DOHH2 (cell line): Measurements from ENCODE around the gene S100A8.

Experiments used
- EZH2phosphoT487 ChIP-seq: fragments of 200-600 bp; sonication (generic); IDR thresholded peaks from 2 replicates; pipeline ENCODE4 v1.6.1; 2017; ENCODE audit warnings: borderline replicate concordance, mild to moderate bottlenecking, antibody characterized with exemption, low read length, moderate library complexity, mixed read lengths
- TF ChIP-seq, protein P1 (sequence below): fragments of 200-600 bp; sonication (generic); IDR thresholded peaks from one replicate; pipeline ENCODE4 v1.5.1; 2014; ENCODE audit warnings: antibody characterized with exemption, mild to moderate bottlenecking, low read depth, low read length; ENCODE audit not compliant: poor library complexity, severe bottlenecking

DNA sequence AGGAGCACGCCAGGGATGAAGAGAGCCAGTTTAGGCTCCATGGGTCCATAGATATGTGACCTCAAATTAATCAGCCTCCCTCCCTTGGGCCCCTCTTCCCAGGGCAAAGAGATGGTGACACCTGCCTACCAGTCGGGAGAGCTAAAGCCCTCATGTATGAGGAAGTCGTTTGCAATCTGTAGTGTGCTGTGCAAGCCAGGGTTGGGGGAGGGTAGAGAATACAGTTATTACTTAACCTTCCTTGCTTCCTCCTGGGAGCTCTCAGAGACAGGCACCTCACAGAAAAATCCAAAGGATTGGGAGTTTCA is 46.2 kb downstream of the S100A8 start:
- TF ChIP-seq, protein P1, sequence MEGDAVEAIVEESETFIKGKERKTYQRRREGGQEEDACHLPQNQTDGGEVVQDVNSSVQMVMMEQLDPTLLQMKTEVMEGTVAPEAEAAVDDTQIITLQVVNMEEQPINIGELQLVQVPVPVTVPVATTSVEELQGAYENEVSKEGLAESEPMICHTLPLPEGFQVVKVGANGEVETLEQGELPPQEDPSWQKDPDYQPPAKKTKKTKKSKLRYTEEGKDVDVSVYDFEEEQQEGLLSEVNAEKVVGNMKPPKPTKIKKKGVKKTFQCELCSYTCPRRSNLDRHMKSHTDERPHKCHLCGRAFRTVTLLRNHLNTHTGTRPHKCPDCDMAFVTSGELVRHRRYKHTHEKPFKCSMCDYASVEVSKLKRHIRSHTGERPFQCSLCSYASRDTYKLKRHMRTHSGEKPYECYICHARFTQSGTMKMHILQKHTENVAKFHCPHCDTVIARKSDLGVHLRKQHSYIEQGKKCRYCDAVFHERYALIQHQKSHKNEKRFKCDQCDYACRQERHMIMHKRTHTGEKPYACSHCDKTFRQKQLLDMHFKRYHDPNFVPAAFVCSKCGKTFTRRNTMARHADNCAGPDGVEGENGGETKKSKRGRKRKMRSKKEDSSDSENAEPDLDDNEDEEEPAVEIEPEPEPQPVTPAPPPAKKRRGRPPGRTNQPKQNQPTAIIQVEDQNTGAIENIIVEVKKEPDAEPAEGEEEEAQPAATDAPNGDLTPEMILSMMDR, result no peak
- TF ChIP-seq EZH2phosphoT487, result no peak
